ENCODE data around the gene ARMC12. TPM values are rescaled to one million over a fixed set of nuclear protein-coding genes. Genes with fewer than 3 reads are reported as not detected.

The ARMC12 gene
- total RNA-seq, 2 donors from 2014 or later = 0.21 to 0.29 TPM

- DNase-seq = no peak
- no peak for ATAC-seq
- intact Hi-C loops (cut with DNase I) = no loop called here
Observed at GRCh38 chr6:35717449-35718374, 19.1 kb upstream of the ARMC12 start.

DNA sequence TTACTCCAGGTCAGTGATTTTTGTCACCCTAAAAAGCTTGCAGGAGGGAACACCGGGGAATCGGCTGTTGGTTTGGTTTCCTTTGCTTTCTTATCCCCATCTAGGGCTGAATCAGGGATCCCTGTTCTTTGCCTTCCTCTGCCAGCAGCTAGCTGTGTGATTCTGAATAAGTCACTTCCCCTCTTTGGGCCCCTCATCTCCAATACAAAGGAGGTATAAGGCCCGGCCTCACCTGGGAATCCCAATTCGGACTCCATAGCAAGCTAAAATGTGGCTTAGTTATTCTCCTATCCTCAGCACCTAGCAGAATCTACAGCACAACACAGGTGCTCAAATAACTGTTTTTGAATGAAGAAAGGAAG, 18.5 kb upstream of the ARMC12 start:
- intact Hi-C loops (cut with DNase I) = no loop called here
- no peak for ATAC-seq
- no peak for DNase-seq

DNA sequence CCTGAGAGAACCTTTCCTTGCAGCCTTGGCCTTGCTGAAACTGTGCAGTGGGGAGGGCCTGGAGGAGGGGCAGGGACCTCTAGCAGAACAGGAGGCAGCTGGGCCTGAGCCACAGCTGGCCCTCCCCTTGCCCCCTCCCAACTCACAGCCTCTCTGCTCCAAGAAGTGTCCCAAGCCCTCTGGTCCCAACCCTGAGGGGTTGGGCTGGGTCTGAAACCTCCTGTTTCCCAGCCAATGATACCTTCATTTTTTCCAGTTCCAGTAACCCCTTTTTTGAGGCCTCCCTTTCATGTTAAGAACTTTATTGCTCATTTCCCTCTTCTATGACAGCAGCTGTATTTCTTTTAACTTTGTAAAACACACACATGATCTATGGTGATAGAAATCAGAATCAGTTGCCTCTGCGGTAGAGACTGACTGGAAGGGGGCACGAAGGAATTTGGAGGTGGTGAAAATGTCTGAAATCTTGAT, 17.9 kb upstream of the ARMC12 start:
- ATAC-seq (peak in 1 of 2 donors; percentile 6), DNase-seq (no peak)
- intact Hi-C loops (cut with DNase I) = no loop called here

DNA sequence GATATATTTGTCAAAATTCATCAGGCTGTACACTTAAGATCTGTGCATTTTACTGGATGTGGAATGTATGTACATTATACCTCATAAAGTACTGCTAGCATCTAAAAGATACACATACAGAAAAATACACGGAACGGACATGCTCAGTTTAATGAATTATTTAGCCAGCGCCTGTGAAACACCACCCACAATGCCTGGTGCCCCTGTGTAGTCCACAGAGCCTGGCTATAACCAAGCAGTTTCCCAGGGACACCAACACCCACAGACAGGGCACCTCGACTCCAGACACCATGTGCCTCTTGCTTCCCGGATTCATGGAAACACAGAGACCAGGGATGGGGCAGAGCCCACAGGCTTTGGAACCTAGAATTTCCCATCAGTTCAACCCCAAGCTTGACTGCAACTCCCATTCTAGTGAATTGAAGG, 17.4 kb upstream of the ARMC12 start:
- DNase-seq (no peak), ATAC-seq (peak; percentile 13 to 24)
- intact Hi-C loops (cut with DNase I) = no loop called here

DNA sequence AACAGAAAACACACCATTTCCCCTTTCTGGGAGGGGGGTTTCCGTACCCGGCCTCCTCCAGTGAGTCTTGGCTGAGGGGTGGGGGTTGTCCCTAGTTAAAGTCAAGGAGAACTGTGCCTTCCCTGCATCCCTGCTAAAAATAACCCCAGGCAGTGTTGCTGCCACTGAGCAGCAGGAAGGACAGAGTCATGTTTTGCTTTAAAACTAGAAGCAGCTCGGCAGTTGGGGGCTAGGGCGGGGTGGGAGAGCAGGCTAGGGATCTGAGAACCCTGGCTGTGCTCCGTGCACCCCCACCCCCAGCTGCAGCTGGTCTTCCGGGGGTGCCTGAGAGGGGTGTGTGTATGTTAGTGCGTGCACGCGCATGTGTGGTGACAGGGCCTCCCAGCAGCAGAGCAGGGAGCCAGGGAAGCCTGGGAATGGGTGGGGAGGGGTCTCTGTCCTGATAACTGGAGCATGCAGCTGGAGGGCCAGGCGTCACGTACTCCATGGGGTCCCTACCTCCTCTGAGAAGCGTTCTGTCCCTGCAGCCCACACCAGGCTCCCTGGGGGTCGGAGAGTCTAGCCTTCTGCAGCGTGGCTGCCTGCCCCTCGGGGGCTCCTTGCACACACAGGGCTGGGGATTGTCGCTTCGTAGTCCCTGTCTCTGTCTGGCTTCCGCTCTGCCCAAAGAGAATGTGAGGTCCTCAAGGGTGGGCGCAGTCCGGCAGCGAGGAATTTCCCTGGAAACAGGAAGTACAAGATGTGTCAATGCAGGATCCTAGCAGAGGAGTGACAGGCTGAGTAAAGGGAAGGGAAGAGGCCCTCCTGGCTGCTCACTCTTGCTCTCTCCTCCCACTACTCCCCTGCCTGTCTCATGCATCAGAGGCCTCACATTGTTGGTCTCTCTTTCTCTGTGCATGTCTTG, 16.8 kb upstream of the ARMC12 start:
- ATAC-seq (peak; percentile 68 to 77), DNase-seq (peak; percentile 72)
- intact Hi-C loops (cut with DNase I) = loop anchor here (2.0 to 5.0 kb wide), 2 partner anchors 31 to 33 kb away; partner anchors contain the start of gene FKBP5 (in 2 of the 2)

GRCh38 chr6:35722121-35722761, 14.6 kb upstream of the ARMC12 start:
- intact Hi-C loops (cut with DNase I) = loop anchor here in 1 of 2 donors (5.0 kb wide), 1 partner anchor 35 kb away; the partner anchor contains the start of gene FKBP5
- ATAC-seq (peak in 1 of 2 donors; percentile 10), DNase-seq (peak; percentile 60)

DNA sequence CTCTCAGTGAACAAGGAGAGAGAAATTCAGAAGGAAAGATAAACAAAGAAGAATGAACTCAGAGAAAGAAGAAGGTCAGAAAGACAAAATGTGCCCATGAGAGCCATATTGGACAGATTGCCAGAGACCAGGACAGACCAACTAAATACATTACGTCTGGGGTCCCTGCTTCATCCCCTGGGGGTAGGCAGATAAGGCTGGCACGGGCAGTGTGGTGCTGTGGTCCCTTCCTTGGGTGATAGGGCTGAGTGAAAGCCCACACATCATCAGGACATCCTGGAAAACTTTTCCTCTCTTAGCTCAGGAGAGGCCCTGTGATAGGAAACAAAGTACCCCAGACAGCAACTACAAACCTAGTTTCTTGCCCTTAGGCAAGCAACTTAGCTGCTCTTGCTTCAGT, 13.2 kb upstream of the ARMC12 start:
- no peak for ATAC-seq
- intact Hi-C loops (cut with DNase I) = loop anchor here in 1 of 2 donors (5.0 kb wide), 1 partner anchor 36 kb away; the partner anchor contains the start of gene FKBP5
- no peak for DNase-seq

DNA sequence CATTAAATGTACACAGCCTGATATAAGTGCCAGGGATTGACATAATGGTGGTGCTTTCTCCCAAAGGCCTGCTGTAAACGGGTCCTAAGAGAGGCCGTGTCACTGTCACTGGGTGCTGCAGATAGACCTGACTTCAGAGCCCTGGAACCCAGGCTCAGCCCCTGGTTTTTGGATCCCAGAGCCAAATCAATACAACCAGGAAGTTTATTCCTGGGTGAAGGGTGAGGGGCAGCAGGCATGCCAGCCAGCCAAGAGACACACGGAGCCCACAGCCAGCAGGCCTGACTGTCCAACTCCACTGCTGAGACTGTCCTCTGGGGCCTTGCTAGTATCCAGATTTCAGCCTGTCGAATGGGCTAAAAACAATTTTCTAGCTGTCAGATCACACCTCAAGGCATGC, 12.8 kb upstream of the ARMC12 start:
- ATAC-seq = no peak
- DNase-seq = no peak
- intact Hi-C loops (cut with DNase I) = loop anchor here in 1 of 2 donors (5.0 kb wide), 1 partner anchor 37 kb away; the partner anchor contains the start of gene FKBP5

DNA sequence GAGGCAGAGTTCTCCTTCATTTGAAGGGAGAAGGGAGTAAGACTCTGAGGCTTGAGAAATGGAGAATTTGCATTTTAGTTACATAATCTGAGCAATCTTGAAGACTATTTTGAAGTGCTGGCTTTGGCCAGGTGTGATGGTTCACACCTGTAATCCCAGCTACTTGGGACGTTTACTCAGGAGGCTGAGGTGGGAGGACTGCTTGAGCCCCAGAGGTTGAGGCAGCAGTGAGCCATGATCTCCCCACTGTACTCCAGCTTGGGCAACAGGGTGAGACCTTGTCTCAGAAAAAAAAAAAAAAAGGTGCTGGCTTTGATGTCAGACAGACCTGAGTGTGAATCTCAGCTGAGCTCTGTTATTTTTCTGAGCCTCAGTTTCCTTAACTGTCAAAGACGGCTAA, 12.4 kb upstream of the ARMC12 start:
- DNase-seq (no peak), ATAC-seq (no peak)
- intact Hi-C loops (cut with DNase I) = loop anchor here in 1 of 2 donors (5.0 kb wide), 1 partner anchor 37 kb away; the partner anchor contains the start of gene FKBP5

- DNase-seq (no peak), ATAC-seq (no peak)
- intact Hi-C loops (cut with DNase I) = no loop called here
Observed at GRCh38 chr6:35725081-35725708, 11.6 kb upstream of the ARMC12 start.

- peak; percentile 67 for DNase-seq
- intact Hi-C loops (cut with DNase I) = no loop called here
- ATAC-seq = peak; percentile 6 to 41
Observed at GRCh38 chr6:35725721-35726438, 11.0 kb upstream of the ARMC12 start.

GRCh38 chr6:35727231-35727934, 9.4 kb upstream of the ARMC12 start:
- intact Hi-C loops (cut with DNase I) = no loop called here
- ATAC-seq (peak; percentile 37 to 44), DNase-seq (peak; percentile 93)

DNA sequence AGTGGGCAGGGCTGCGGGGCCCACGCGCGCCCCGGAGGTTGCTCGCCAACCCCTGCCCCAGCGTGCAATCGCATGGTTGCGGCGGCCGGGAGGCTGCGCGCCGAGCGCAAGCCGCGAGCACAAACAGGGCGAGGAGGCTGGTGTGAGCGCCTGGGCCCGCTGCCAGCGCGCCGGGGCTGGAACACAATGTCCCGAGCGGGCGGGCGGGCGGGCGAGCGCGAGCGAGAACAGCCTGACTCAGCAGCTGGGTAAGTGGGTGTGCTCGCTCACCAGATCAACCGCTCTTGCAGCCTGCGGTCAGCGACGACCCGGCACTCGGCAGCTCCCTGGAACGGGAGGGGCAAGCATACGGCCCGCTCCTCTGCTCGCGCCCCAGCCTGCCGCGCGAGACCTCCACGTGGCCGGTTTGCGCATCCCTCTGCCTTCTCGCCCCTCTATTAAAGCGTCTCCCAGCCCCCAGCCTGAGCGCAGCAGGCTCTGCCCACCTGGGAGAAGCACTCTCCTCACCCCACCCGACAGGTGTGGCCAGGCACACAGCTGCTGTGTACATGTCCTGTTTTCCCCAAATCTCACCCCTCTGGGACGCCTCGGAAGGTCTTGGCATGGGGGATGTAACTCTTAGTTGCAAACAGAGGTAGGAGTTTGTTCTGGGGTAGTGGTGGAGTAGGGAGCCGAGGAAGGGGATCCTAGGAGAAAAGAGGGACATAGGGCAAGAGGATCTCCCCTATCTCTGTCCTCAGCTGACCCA, 8.7 kb upstream of the ARMC12 start:
- peak; percentile 72 for ATAC-seq
- intact Hi-C loops (cut with DNase I) = no loop called here

GRCh38 chr6:35728683-35729678, 7.9 kb upstream of the ARMC12 start:
- ATAC-seq (no peak), DNase-seq (peak; percentile 75)
- intact Hi-C loops (cut with DNase I) = no loop called here

More for the DNA sequence above, 8.7 kb upstream of the ARMC12 start:
- peak; percentile 95 for DNase-seq

GRCh38 chr6:35729722-35730121, 7.1 kb upstream of the ARMC12 start:
- DNase-seq = no peak

More at GRCh38 chr6:35729722-35730121, 7.1 kb upstream of the ARMC12 start:
- intact Hi-C loops (cut with DNase I) = loop anchor here in 1 of 2 donors (5.0 kb wide), 1 partner anchor 127 kb away; no protein-coding TSS in a partner anchor
- no peak for ATAC-seq

Measured in left cardiac atrium (tissue), 4 donors.